ENCODE measurements around the gene NUMBL. TPM values are rescaled to one million over a fixed set of nuclear protein-coding genes. Genes with fewer than 3 reads are reported as not detected.

Gene NUMBL
- total and polyA plus RNA-seq, 2 of the 4 experiments (the other 2 are of a cell fraction), result 6.3 to 29.0 TPM

- Histone ChIP-seq H3K9me1 (ENCODE audit: insufficient read depth, low read length) (peaks cover 11% of the 10 kb centered on the region; the same call in 1 of the 2 replicates), H3K36me3 (ENCODE audit: control insufficient read depth, insufficient read depth, low read length) (peaks cover 63% of the 10 kb centered on the region), H3K18ac (ENCODE audit: low read depth, low read length) (no peak overlapping the region), H2AFZ (replicated peaks; ENCODE audit: low read length, poor library complexity) (no peak overlapping the region), H3K4me1 (ENCODE audit: control insufficient read depth, insufficient read depth, low read length) (no peaks in the 10 kb centered on the region), H4K5ac (ENCODE audit: low read depth, low read length) (no peak overlapping the region), H3K79me1 (ENCODE audit: low read depth in 1 of 2, low read length in 2 of 2) (0 out of 4 replicates have a peak, but pooled peaks cover 0 to 4% of the 10 kb centered on the region in 2 experiments), H2BK5ac (ENCODE audit: low read depth, low read length, poor library complexity, severe bottlenecking) (no peak overlapping the region), H3K4ac (ENCODE audit: low read depth, low read length) (no peak overlapping the region), H3K27me3 (ENCODE audit: control insufficient read depth, insufficient read depth, low read length) (no peaks in the 10 kb centered on the region), H3K4me2 (ENCODE audit: low read depth, low read length) (no peak overlapping the region), H3K14ac (replicated peaks; ENCODE audit: low read depth, low read length) (no peak overlapping the region), H2AK5ac (ENCODE audit: low read depth, low read length) (no peak overlapping the region), H2BK120ac (ENCODE audit: low read depth, low read length) (no peak overlapping the region), H4K8ac (ENCODE audit: low read depth in 2 of 2, low read length in 2 of 2) (no peak overlapping the region), H3K56ac (ENCODE audit: extremely low read depth, insufficient read depth, low read length) (no peak overlapping the region), H2AK9ac (replicated peaks; ENCODE audit: low read depth, low read length, poor library complexity) (no peak overlapping the region), H4K20me1 (ENCODE audit: insufficient read depth, low read length) (no peaks in the 10 kb centered on the region), H4K91ac (ENCODE audit: insufficient read depth, low read depth, low read length) (no peak overlapping the region), H3K9me3 (ENCODE audit: control insufficient read depth, insufficient read depth, low read length) (no peaks in the 10 kb centered on the region), H3K9ac (ENCODE audit: low read depth, low read length) (no peak overlapping the region), H2BK20ac (ENCODE audit: low read depth, low read length) (no peak overlapping the region), H3K27ac (ENCODE audit: insufficient read depth, low read length) (no peak overlapping the region), H2BK15ac (ENCODE audit: low read depth, low read length) (no peak overlapping the region), H3K23ac (ENCODE audit: low read depth, low read length) (no peak overlapping the region), H3K4me3 (ENCODE audit: insufficient read depth, low read depth, low read length) (no peak overlapping the region)
- intact Hi-C loops (cut with micrococcal nuclease), result loop anchor here (1.0 kb wide), 1 partner anchor 38 kb away; no protein-coding TSS in a partner anchor
- 90% methylated on average over 2 of the region's 6 CpGs; no CpG with 5 or more reads in 1 of the 2 experiments for WGBS, 2 experiments (ENCODE audit: extremely low coverage in 2 of 2, insufficient read length in 1 of 2)
- ATAC-seq (ENCODE audit: low read depth), result no peak
- ChIA-PET POLR2A (ENCODE audit: unreplicated experiment) (no interaction called here), CTCF (interaction anchor here (0.6 to 1.2 kb wide), 4 partner anchors 38 to 502 kb away, joined by 3 to 5 read pairs (median 4); no protein-coding TSS in a partner anchor)
- no TSS peak for BruUV-seq (replicated peaks)
- TF ChIP-seq CHD1 (IDR thresholded peaks at IDR 0.05; ENCODE audit: low read depth, low read length), result no peak
- no peak for TF ChIP-seq CEBPB (IDR thresholded peaks at IDR 0.05; ENCODE audit: low read depth, low read length)
- no peak for TF ChIP-seq BHLHE40 (IDR thresholded peaks at IDR 0.05; ENCODE audit: low read depth, low read length)
- TF ChIP-seq NFE2L2 (IDR thresholded peaks at IDR 0.05; ENCODE audit: low read depth, low read length), result no peak
- no peak for TF ChIP-seq RCOR1 (IDR thresholded peaks at IDR 0.05; ENCODE audit: insufficient replicate concordance, low read length)
- TF ChIP-seq MAFK (IDR thresholded peaks at IDR 0.05; ENCODE audit: low read depth, low read length), result no peak
- in situ Hi-C loops (cut with MboI; ENCODE audit: low sequenced_read_pairs), result no loop called here
- no peak for DNase-seq
- dilution Hi-C loops (cut with HindIII; ENCODE audit: low sequenced_read_pairs, unreplicated experiment), result no loop called here
These were observed 11.3 kb upstream of the NUMBL start for GRCh38 chr19:40701758-40702157.
